ENCODE measurements around the gene GBP4. TPM values are rescaled to one million over a fixed set of nuclear protein-coding genes. Genes with fewer than 3 reads are reported as not detected.

Gene GBP4
- total and polyA plus RNA-seq, 9 donors = 5.7 to 40.8 (median 9.8) TPM

DNA sequence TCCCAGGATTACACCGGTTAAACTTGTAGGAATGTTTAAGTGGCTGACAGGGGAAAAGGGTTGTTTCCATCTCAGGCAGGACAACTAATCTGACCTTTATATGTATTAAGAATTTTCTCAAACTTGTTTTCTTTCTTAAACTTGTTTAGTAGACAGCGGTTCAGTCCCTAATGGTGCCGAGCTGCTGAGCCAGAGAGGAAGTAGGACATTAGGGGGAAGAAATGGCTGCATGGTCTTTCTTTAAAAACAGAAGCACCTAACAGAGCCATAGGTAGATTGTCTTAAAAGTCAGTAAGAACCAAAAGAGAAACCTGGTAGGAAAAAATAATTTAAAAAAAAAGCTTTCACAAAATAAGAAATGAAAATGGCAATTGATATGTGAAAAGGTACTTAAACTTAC lies 3.3 kb downstream of the GBP4 start:
- TF ChIP-seq EP300 (IDR thresholded peaks at IDR 0.05) = no peak
- TF ChIP-seq, protein P1, sequence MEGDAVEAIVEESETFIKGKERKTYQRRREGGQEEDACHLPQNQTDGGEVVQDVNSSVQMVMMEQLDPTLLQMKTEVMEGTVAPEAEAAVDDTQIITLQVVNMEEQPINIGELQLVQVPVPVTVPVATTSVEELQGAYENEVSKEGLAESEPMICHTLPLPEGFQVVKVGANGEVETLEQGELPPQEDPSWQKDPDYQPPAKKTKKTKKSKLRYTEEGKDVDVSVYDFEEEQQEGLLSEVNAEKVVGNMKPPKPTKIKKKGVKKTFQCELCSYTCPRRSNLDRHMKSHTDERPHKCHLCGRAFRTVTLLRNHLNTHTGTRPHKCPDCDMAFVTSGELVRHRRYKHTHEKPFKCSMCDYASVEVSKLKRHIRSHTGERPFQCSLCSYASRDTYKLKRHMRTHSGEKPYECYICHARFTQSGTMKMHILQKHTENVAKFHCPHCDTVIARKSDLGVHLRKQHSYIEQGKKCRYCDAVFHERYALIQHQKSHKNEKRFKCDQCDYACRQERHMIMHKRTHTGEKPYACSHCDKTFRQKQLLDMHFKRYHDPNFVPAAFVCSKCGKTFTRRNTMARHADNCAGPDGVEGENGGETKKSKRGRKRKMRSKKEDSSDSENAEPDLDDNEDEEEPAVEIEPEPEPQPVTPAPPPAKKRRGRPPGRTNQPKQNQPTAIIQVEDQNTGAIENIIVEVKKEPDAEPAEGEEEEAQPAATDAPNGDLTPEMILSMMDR (IDR thresholded peaks at IDR 0.05) = no peak
- intact Hi-C loops (cut with DNase I) = loop anchor here in 1 of 4 donors (10.0 kb wide), 1 partner anchor 79 kb away; the partner anchor contains the start of gene GBP5
- no peaks in the 10 kb centered on the region for H3K27me3 ChIP-seq
- no peaks in the 10 kb centered on the region for H3K36me3 ChIP-seq
- H3K27ac ChIP-seq = no peak overlapping the region
- no peak overlapping the region for H3K4me3 ChIP-seq
- no peaks in the 10 kb centered on the region for H3K9me3 ChIP-seq
- no peak for DNase-seq
- H3K4me1 ChIP-seq (ENCODE audit: insufficient read depth) = peaks cover 5% of the 10 kb centered on the region
- 81 to 88% (median 87%) methylated on average over 3 of the region's 3 CpGs for WGBS, 3 donors

DNA sequence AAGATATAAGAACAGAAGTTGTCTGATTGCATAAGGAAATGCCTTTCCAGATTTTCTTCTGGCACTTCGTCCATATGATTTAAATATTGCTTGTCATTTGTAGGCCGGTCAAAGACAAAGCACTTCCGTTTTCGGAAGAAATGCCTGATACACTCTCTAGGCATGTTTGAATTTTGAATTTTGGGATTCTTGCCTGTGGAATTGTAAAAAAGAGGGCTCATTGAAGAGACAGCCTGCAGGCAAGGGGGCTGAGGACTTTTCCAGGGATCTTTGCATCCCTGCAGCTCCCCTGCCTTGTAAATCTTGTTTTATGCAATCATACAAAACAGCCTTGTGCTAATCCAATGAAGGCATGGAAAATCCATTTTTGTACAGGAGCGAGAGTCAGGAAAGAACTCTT lies 7.4 kb downstream of the GBP4 start:
- WGBS, 3 donors = 83 to 97% (median 90%) methylated on average over 5 of the region's 5 CpGs
- Histone ChIP-seq H3K27me3 (no peaks in the 10 kb centered on the region), H3K9me3 (no peaks in the 10 kb centered on the region), H3K27ac (no peak overlapping the region), H3K36me3 (no peaks in the 10 kb centered on the region), H3K4me3 (no peak overlapping the region), H3K4me1 (ENCODE audit: insufficient read depth) (no peaks in the 10 kb centered on the region)
- TF ChIP-seq EP300 (IDR thresholded peaks at IDR 0.05) = no peak
- TF ChIP-seq, protein P1 (IDR thresholded peaks at IDR 0.05) = no peak
- no peak for TF ChIP-seq POLR2A (IDR thresholded peaks at IDR 0.05)
- intact Hi-C loops (cut with DNase I) = loop anchor here in 1 of 4 donors (10.0 kb wide), 1 partner anchor 83 kb away; the partner anchor contains the start of gene GBP5
- DNase-seq = no peak

DNA sequence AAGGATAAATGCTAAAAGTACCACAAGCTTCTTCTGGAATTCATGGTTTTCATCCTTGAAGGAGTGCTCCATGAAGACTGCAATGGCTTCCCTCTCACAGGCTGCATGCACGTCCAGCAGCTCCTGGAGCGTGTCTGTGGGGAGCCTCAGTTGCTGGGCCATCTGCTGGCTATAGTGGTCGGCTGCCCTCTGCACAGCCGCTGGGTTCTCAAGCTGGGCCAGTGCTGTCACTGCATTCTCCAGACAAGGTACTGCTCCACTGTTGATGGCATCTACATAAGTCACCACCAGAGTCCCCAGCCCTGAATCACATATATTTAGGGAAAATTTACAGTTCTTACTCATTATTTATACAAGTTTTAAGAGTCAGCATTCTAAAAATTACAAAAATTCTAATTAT lies 8.7 kb downstream of the GBP4 start:
- no peak for TF ChIP-seq EP300 (IDR thresholded peaks at IDR 0.05)
- TF ChIP-seq POLR2A (IDR thresholded peaks at IDR 0.05) = no peak
- TF ChIP-seq, protein P1 (IDR thresholded peaks at IDR 0.05) = no peak
- Histone ChIP-seq H3K27me3 (no peaks in the 10 kb centered on the region), H3K9me3 (no peaks in the 10 kb centered on the region), H3K36me3 (no peaks in the 10 kb centered on the region), H3K4me3 (no peak overlapping the region), H3K4me1 (ENCODE audit: insufficient read depth) (no peaks in the 10 kb centered on the region), H3K27ac (no peak overlapping the region)
- DNase-seq = no peak
- 90 to 95% (median 93%) methylated on average over 4 of the region's 4 CpGs for WGBS, 3 donors
- intact Hi-C loops (cut with DNase I) = loop anchor here in 1 of 4 donors (10.0 kb wide), 1 partner anchor 85 kb away; the partner anchor contains the start of gene GBP5

DNA sequence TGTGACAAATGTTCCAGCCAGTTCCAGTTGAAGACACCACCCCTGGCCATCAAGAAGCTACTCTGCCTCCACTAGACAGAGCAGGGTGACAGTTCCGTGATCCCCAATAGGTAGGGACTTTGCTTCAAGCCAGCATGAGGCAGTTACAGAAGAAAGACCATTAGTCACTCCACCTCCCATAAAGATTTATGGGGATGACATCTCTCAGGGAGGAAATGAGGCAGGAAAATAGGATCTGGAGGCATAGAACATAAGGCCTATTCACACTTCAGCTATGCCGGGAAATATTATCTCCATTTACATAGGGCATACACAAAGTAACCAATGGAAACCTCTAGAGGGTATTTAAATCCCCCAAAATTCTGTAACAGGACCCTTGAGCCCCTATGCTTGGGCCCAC lies 19.4 kb downstream of the GBP4 start:
- Histone ChIP-seq H3K4me1 (ENCODE audit: insufficient read depth) (no peaks in the 10 kb centered on the region), H3K27ac (no peak overlapping the region), H3K4me3 (no peak overlapping the region), H3K27me3 (no peaks in the 10 kb centered on the region), H3K9me3 (no peaks in the 10 kb centered on the region), H3K36me3 (no peaks in the 10 kb centered on the region)
- TF ChIP-seq EP300 (IDR thresholded peaks at IDR 0.05) (no peak), POLR2A (IDR thresholded peaks at IDR 0.05) (no peak)
- TF ChIP-seq, protein P1 (IDR thresholded peaks at IDR 0.05) = no peak
- DNase-seq = no peak
- WGBS, 3 donors = 90 to 91% (median 90%) methylated on average over 2 of the region's 2 CpGs
- intact Hi-C loops (cut with DNase I) = no loop called here
